ENCODE results near the gene SLC10A3.

SLC10A3 gene

GRCh38 chrX:154473683-154474082 is 16.7 kb downstream of the SLC10A3 start:
- H3K4me1 ChIP-seq (ENCODE audit: low read depth, poor library complexity, severe bottlenecking) = no peaks in the 10 kb centered on the region
- H3K79me2 ChIP-seq (ENCODE audit: insufficient read depth, low read depth) = no peaks in the 10 kb centered on the region
- no peak overlapping the region for H3K9ac ChIP-seq
- no peak overlapping the region for H2AFZ ChIP-seq (ENCODE audit: low read depth)
- H3K4me2 ChIP-seq = no peak overlapping the region
- no peaks in the 10 kb centered on the region for H4K20me1 ChIP-seq (ENCODE audit: insufficient read depth)
- H3K4me3 ChIP-seq (IDR thresholded peaks at IDR 0.05; ENCODE audit: insufficient read depth, low read depth, low read length) = no peak overlapping the region
- H3K36me3 ChIP-seq (ENCODE audit: insufficient read depth) = no peaks in the 10 kb centered on the region
- H3K27ac ChIP-seq = no peak overlapping the region
- no peak for TF ChIP-seq CTCF (conservative IDR thresholded peaks at IDR 0.05; ENCODE audit: low read depth, low read length)
- H3K27me3 ChIP-seq (ENCODE audit: insufficient read depth, low read depth) = no peaks in the 10 kb centered on the region

- no peak overlapping the region for H3K9ac ChIP-seq
- no peak overlapping the region for H3K4me2 ChIP-seq
- no peak overlapping the region for H2AFZ ChIP-seq (ENCODE audit: low read depth)
- no peaks in the 10 kb centered on the region for H3K79me2 ChIP-seq (ENCODE audit: insufficient read depth, low read depth)
- no peaks in the 10 kb centered on the region for H3K4me1 ChIP-seq (ENCODE audit: low read depth, poor library complexity, severe bottlenecking)
- no peak overlapping the region for H3K27ac ChIP-seq
- TF ChIP-seq CTCF (conservative IDR thresholded peaks at IDR 0.05; ENCODE audit: low read depth, low read length) = no peak
- no peaks in the 10 kb centered on the region for H4K20me1 ChIP-seq (ENCODE audit: insufficient read depth)
- H3K27me3 ChIP-seq (ENCODE audit: insufficient read depth, low read depth) = no peaks in the 10 kb centered on the region
- H3K36me3 ChIP-seq (ENCODE audit: insufficient read depth) = no peaks in the 10 kb centered on the region
- no peak overlapping the region for H3K4me3 ChIP-seq (IDR thresholded peaks at IDR 0.05; ENCODE audit: insufficient read depth, low read depth, low read length)
These were observed 17.5 kb downstream of the SLC10A3 start for GRCh38 chrX:154472685-154473632.

GRCh38 chrX:154471839-154472684 is 18.4 kb downstream of the SLC10A3 start:
- Histone ChIP-seq H3K79me2 (ENCODE audit: insufficient read depth, low read depth) (no peaks in the 10 kb centered on the region), H2AFZ (ENCODE audit: low read depth) (no peak overlapping the region), H3K4me1 (ENCODE audit: low read depth, poor library complexity, severe bottlenecking) (no peaks in the 10 kb centered on the region), H3K4me2 (no peak overlapping the region), H3K27me3 (ENCODE audit: insufficient read depth, low read depth) (no peaks in the 10 kb centered on the region), H3K36me3 (ENCODE audit: insufficient read depth) (no peaks in the 10 kb centered on the region), H3K4me3 (IDR thresholded peaks at IDR 0.05; ENCODE audit: insufficient read depth, low read depth, low read length) (no peak overlapping the region), H3K9ac (no peak overlapping the region), H3K27ac (no peak overlapping the region), H4K20me1 (ENCODE audit: insufficient read depth) (no peaks in the 10 kb centered on the region)
- no peak for TF ChIP-seq CTCF (conservative IDR thresholded peaks at IDR 0.05; ENCODE audit: low read depth, low read length)

- Histone ChIP-seq H3K9ac (no peak overlapping the region), H3K27ac (no peak overlapping the region), H3K4me2 (no peak overlapping the region), H3K27me3 (ENCODE audit: insufficient read depth, low read depth) (no peaks in the 10 kb centered on the region), H2AFZ (ENCODE audit: low read depth) (no peak overlapping the region), H3K79me2 (ENCODE audit: insufficient read depth, low read depth) (no peaks in the 10 kb centered on the region), H3K4me3 (IDR thresholded peaks at IDR 0.05; ENCODE audit: insufficient read depth, low read depth, low read length) (no peak overlapping the region), H4K20me1 (ENCODE audit: insufficient read depth) (no peaks in the 10 kb centered on the region), H3K36me3 (ENCODE audit: insufficient read depth) (no peaks in the 10 kb centered on the region), H3K4me1 (ENCODE audit: low read depth, poor library complexity, severe bottlenecking) (no peaks in the 10 kb centered on the region)
- TF ChIP-seq CTCF (conservative IDR thresholded peaks at IDR 0.05; ENCODE audit: low read depth, low read length) = no peak
These were observed 19.4 kb downstream of the SLC10A3 start for GRCh38 chrX:154470914-154471568.
